GM18858 (cell line): ENCODE data around the gene JARID2.
"Not testable (repeated sequence)": the region's sequence is repeated elsewhere in the genome, so short reads cannot be mapped to it uniquely, and the experiment has no call there.

Source experiments
- ATAC-seq: cut with Tn5 transposase; IDR thresholded peaks from one replicate; pipeline ENCODE4 v1.9.1; 2021; ENCODE audit not compliant: unreplicated experiment

Gene JARID2

GRCh38 chr6:15287670-15288375 is 42.0 kb downstream of the JARID2 start:
- peak; percentile 97 for ATAC-seq

GRCh38 chr6:15288856-15289255 is 43.0 kb downstream of the JARID2 start:
- no peak for ATAC-seq

GRCh38 chr6:15289456-15289855 is 43.6 kb downstream of the JARID2 start:
- not testable (repeated sequence) for ATAC-seq

GRCh38 chr6:15290067-15290680 is 44.3 kb downstream of the JARID2 start:
- ATAC-seq = no peak

- no peak for ATAC-seq
Observed at GRCh38 chr6:15290962-15291704, 45.3 kb downstream of the JARID2 start.

- no peak for ATAC-seq
Observed at GRCh38 chr6:15292721-15293302, 46.9 kb downstream of the JARID2 start.

- ATAC-seq = no peak
Observed at GRCh38 chr6:15293674-15294073, 47.8 kb downstream of the JARID2 start.

- ATAC-seq = no peak
Observed at GRCh38 chr6:15294504-15294903, 48.6 kb downstream of the JARID2 start.

GRCh38 chr6:15296249-15296648 is 50.4 kb downstream of the JARID2 start:
- ATAC-seq = no peak

- peak; percentile 43 for ATAC-seq
Observed at GRCh38 chr6:15296735-15297134, 50.9 kb downstream of the JARID2 start.

- not testable (repeated sequence) for ATAC-seq
Observed at GRCh38 chr6:15297167-15297566, 51.3 kb downstream of the JARID2 start.

GRCh38 chr6:15297895-15298590 is 52.2 kb downstream of the JARID2 start:
- no peak for ATAC-seq

GRCh38 chr6:15299430-15300131 is 53.7 kb downstream of the JARID2 start:
- ATAC-seq = peak; percentile 47

- ATAC-seq = peak; percentile 28
Observed at GRCh38 chr6:15301179-15302006, 55.5 kb downstream of the JARID2 start.

- no peak for ATAC-seq
Observed at GRCh38 chr6:15303162-15303919, 57.5 kb downstream of the JARID2 start.

- no peak for ATAC-seq
Observed at GRCh38 chr6:15303920-15304291, 58.0 kb downstream of the JARID2 start.

- no peak for ATAC-seq
Observed at GRCh38 chr6:15304337-15305042, 58.6 kb downstream of the JARID2 start.

- peak; percentile 45 for ATAC-seq
Observed at GRCh38 chr6:15305496-15305895, 59.6 kb downstream of the JARID2 start.
